Nephron (organoid): Measurements from ENCODE around the gene TNIK.

ENCODE experiments used
- H3K27ac Mint-ChIP-seq, 3 experiments: 2 replicates each; pipeline ENCODE4 v1.8.0; 2020; ENCODE audit warnings: mixed read lengths in 3 of 3, mild to moderate bottlenecking in 2 of 3, moderate library complexity in 1 of 3
- H3K27me3 Mint-ChIP-seq: 2 replicates; pipeline ENCODE4 v1.8.0; 2021; ENCODE audit warnings: low read depth, mild to moderate bottlenecking, moderate library complexity, mixed read lengths
- H3K36me3 Mint-ChIP-seq: 2 replicates; pipeline ENCODE4 v1.8.0; 2020; ENCODE audit warnings: low read depth, mixed read lengths
- H3K4me1 Mint-ChIP-seq: 2 replicates; pipeline ENCODE4 v1.8.0; 2020; ENCODE audit warnings: mixed read lengths
- H3K4me3 Mint-ChIP-seq, 3 experiments: 2 replicates each; pipeline ENCODE4 v1.8.0; 2020; ENCODE audit warnings: mild to moderate bottlenecking in 3 of 3, mixed read lengths in 3 of 3, moderate library complexity in 2 of 3
- H3K9me3 Mint-ChIP-seq: 2 replicates; pipeline ENCODE4 v1.8.0; 2020; ENCODE audit warnings: mixed read lengths
- TF ChIP-seq, protein P1 (sequence below), 3 experiments: fragments of 200-600 bp; sonication (generic); IDR thresholded peaks; one replicate each; pipeline ENCODE4 v1.5.0; 2021; ENCODE audit warnings: antibody characterized with exemption in 3 of 3; ENCODE audit not compliant: unreplicated experiment in 3 of 3

The TNIK gene

DNA sequence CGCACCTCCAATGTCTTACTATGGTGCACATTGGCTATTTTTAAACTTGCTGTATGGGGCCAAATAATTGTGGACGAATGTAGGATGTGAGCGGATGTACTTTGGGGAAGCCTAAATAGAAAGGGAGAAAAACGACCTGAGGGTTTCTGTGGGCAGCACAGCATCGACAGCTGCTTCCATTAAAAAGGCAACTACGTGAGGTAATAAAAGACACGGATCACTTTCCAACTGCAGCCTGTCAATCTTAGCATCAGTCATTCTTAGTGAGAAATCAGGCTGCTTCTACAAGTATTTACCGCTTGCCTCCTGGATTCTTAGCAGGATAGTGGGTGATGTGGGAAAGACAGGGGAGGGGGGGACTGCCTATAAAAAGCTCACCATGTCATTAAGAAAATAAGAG lies 247.0 kb downstream of the TNIK start:
- Mint-ChIP-seq H3K27me3 (no peaks in the 10 kb centered on the region), H3K4me1 (peaks cover 7% of the 10 kb centered on the region), H3K27ac (no peak overlapping the region), H3K36me3 (peaks cover 9% of the 10 kb centered on the region), H3K4me3 (no peak overlapping the region), H3K9me3 (no peaks in the 10 kb centered on the region)
- TF ChIP-seq, protein P1, sequence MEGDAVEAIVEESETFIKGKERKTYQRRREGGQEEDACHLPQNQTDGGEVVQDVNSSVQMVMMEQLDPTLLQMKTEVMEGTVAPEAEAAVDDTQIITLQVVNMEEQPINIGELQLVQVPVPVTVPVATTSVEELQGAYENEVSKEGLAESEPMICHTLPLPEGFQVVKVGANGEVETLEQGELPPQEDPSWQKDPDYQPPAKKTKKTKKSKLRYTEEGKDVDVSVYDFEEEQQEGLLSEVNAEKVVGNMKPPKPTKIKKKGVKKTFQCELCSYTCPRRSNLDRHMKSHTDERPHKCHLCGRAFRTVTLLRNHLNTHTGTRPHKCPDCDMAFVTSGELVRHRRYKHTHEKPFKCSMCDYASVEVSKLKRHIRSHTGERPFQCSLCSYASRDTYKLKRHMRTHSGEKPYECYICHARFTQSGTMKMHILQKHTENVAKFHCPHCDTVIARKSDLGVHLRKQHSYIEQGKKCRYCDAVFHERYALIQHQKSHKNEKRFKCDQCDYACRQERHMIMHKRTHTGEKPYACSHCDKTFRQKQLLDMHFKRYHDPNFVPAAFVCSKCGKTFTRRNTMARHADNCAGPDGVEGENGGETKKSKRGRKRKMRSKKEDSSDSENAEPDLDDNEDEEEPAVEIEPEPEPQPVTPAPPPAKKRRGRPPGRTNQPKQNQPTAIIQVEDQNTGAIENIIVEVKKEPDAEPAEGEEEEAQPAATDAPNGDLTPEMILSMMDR (IDR thresholded peaks at IDR 0.05; ENCODE audit: unreplicated experiment in 3 of 3): no peak

DNA sequence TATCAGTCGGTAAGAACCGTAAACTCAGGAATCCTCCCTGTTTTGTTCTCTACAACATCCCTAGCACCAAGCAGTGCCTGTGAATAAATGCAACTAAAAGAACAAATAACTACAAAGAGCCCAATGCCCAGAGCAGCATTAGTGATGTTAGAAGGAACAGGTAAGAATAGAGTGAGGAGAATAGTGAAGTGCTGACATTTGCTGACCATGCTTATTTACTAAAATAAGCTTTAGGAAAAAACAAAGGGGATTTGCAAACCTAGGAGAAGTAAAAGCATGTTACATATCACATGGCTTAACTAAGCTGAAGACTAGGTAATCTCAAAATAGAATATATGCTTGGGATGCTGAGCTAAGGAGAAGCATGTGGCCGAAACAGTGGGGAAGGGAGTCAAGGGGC lies 247.6 kb downstream of the TNIK start:
- TF ChIP-seq, protein P1 (IDR thresholded peaks at IDR 0.05; ENCODE audit: unreplicated experiment in 3 of 3): no peak
- peaks cover 7% of the 10 kb centered on the region for H3K4me1 Mint-ChIP-seq
- H3K4me3 Mint-ChIP-seq: no peak overlapping the region
- H3K27ac Mint-ChIP-seq: no peak overlapping the region
- no peaks in the 10 kb centered on the region for H3K27me3 Mint-ChIP-seq
- no peaks in the 10 kb centered on the region for H3K9me3 Mint-ChIP-seq
- H3K36me3 Mint-ChIP-seq: peaks cover 9% of the 10 kb centered on the region

DNA sequence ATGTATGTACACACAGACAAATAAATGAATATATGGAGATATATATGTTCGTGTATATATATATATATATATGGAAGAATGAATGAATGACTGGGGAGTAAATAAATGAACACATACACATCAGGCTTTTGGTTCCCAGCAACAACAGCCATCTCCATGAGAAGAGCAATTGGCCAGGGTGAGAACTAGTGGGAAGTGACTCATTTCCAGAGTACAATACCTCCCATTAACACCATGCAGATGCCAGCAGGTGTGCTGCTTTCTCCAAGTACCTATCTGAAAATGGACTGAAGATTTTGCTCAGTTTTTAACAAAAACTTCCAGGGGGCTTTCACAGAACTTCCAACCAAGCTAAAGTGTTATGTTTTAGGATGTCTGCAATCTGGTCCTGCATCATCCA lies 253.9 kb downstream of the TNIK start:
- TF ChIP-seq, protein P1 (IDR thresholded peaks at IDR 0.05; ENCODE audit: unreplicated experiment in 3 of 3): no peak
- no peaks in the 10 kb centered on the region for H3K27me3 Mint-ChIP-seq
- no peak overlapping the region for H3K27ac Mint-ChIP-seq
- peaks cover 18% of the 10 kb centered on the region for H3K4me1 Mint-ChIP-seq
- H3K4me3 Mint-ChIP-seq: no peak overlapping the region
- H3K36me3 Mint-ChIP-seq: peaks cover 9% of the 10 kb centered on the region
- no peaks in the 10 kb centered on the region for H3K9me3 Mint-ChIP-seq

DNA sequence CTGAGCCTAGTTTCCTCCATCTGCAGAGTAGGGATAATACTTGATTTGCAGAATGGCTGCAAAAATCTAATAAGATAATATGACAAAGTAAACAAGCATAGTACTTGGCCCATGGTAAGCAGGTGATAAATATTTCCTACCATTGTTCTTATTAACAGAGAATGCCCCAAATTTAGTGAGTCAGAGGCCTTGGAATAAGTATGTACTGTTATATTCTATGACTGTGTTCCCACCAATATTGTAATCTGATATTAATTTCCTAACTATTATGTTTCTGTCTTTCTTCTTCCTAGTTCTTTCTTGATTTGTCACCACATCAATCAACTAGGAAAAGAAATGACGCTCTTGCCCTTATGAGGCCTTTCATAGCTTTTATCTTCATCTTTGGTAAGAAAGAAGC lies 255.3 kb downstream of the TNIK start:
- TF ChIP-seq, protein P1 (IDR thresholded peaks at IDR 0.05; ENCODE audit: unreplicated experiment in 3 of 3): no peak
- Mint-ChIP-seq H3K4me1 (peaks cover 20% of the 10 kb centered on the region), H3K36me3 (peaks cover 6% of the 10 kb centered on the region), H3K27ac (no peak overlapping the region), H3K4me3 (no peak overlapping the region), H3K27me3 (no peaks in the 10 kb centered on the region), H3K9me3 (no peaks in the 10 kb centered on the region)

DNA sequence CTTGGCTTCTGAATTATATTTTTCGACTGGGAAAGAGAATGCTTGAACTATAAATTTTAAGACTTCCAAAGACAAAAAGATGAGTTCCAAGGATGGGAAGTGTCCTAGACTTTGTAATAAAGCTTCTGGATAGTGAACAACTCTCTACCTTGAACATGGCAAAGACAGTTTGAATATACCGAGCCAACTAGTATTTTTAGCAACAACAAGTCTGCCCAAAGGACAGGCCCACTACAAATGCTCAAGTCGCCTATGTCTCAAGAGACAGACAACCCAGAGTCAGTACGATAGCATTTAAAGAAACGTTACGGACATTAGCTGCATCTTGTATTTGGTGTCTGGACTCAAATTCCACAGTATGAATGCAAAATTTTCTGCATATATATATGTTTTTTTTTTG lies 258.4 kb downstream of the TNIK start:
- Mint-ChIP-seq H3K36me3 (no peaks in the 10 kb centered on the region), H3K27me3 (no peaks in the 10 kb centered on the region), H3K4me1 (peaks cover 24% of the 10 kb centered on the region), H3K4me3 (no peak overlapping the region), H3K9me3 (no peaks in the 10 kb centered on the region), H3K27ac (no peak overlapping the region)
- TF ChIP-seq, protein P1 (IDR thresholded peaks at IDR 0.05; ENCODE audit: unreplicated experiment in 3 of 3): no peak

DNA sequence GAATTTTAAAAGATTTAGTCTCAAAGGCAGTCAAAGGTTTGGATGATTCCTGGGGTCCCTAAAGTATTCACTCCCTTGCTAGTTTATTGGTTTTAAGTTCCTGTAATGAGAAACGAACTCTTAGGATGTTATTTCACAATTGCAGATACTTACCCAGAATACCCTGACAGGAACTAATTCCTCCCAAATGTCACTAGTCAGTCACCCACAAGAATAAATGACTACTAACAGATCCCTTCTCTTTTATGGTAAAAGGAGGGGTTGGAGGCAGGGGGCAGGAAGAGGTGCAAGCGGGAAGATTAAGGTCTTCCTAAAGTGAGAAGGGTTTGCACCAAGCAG lies 259.5 kb downstream of the TNIK start:
- H3K27me3 Mint-ChIP-seq: no peaks in the 10 kb centered on the region
- TF ChIP-seq, protein P1 (IDR thresholded peaks at IDR 0.05; ENCODE audit: unreplicated experiment in 3 of 3): no peak
- H3K9me3 Mint-ChIP-seq: no peaks in the 10 kb centered on the region
- peaks cover 24% of the 10 kb centered on the region for H3K4me1 Mint-ChIP-seq
- H3K27ac Mint-ChIP-seq: no peak overlapping the region
- H3K36me3 Mint-ChIP-seq: no peaks in the 10 kb centered on the region
- no peak overlapping the region for H3K4me3 Mint-ChIP-seq
